GM12878 (cell line): ENCODE data around the gene PHYKPL. TPM values are rescaled to one million over a fixed set of nuclear protein-coding genes. Genes with fewer than 3 reads are reported as not detected.

Experiments
- ATAC-seq: fragments of 200-7000 bp; cut with Tn5 transposase; 3 replicates; pipeline ENCODE4 v1.9.1; 2020; ENCODE audit warnings: mild to moderate bottlenecking, moderate library complexity
- BruUV-seq: library from RNA; stranded (reverse); fragments of 400-500 nt; replicated peaks from 2 replicates; lab custom pipeline; 2021; lab: Mats Ljungman, UMichigan
- CTCF ChIA-PET: fragments of 300-600 bp; sonication (Branson Sonifier 250); formaldehyde crosslinking; extraction: SDS; loops from one replicate; lab custom pipeline; 2021; ENCODE audit warnings: inconsistent platforms; lab: Yijun Ruan, JAX
- POLR2A ChIA-PET: fragments of 350-600 bp; formaldehyde crosslinking; extraction: SDS; loops from one replicate; lab custom pipeline; 2021; ENCODE audit warnings: inconsistent platforms; lab: Charles Lee
- RAD21 ChIA-PET: fragments of 300-600 bp; sonication (Branson Sonifier 250); formaldehyde crosslinking; loops from one replicate; lab custom pipeline; 2023; ENCODE audit warnings: antibody characterized with exemption; ENCODE audit not compliant: unreplicated experiment; lab: Charles Lee
- SMC1A ChIA-PET: fragments of 300-600 bp; sonication (Branson Sonifier 250); formaldehyde crosslinking; loops from one replicate; lab custom pipeline; 2023; ENCODE audit not compliant: unreplicated experiment, uncharacterized antibody; lab: Charles Lee
- DNase-seq: peaks from one replicate; pipeline ENCODE4 v3.0.0-alpha.2; 2011; ENCODE audit warnings: low read depth, low spot score
- FAIRE-seq: peaks from 3 replicates; lab custom pipeline; 2011; peaks lifted over from hg19 to GRCh38; lab: Jason Lieb, UNC
- H2AFZ ChIP-seq: 2 replicates; pipeline ENCODE4 v1.6.0; 2011; ENCODE audit warnings: low read depth, low read length, control low read depth; ENCODE audit not compliant: control insufficient read depth
- H3K27ac ChIP-seq: 2 replicates; pipeline ENCODE4 v1.5.1; 2011; ENCODE audit warnings: control low read depth; ENCODE audit not compliant: control insufficient read depth, insufficient read depth
- H3K27me3 ChIP-seq, 2 experiments: replicated peaks in 1 of 2; 2 replicates each; pipeline versions ENCODE4 v1.6.0 to v1.6.1; 2011; ENCODE audit warnings: low read length in 1 of 2; ENCODE audit not compliant: control insufficient read depth in 2 of 2, insufficient read depth in 2 of 2
- H3K36me3 ChIP-seq, 2 experiments: 2 replicates each; pipeline ENCODE4 v1.5.1; 2011; ENCODE audit warnings: low read length in 1 of 2; ENCODE audit not compliant: control insufficient read depth in 2 of 2, insufficient read depth in 2 of 2
- H3K4me1 ChIP-seq: 2 replicates; pipeline ENCODE4 v1.6.1; 2011; ENCODE audit warnings: mild to moderate bottlenecking, low read length, moderate library complexity, mixed read lengths; ENCODE audit not compliant: control insufficient read depth, insufficient read depth
- H3K4me2 ChIP-seq: 2 replicates; pipeline ENCODE4 v1.6.0; 2011; ENCODE audit warnings: control low read depth; ENCODE audit not compliant: control insufficient read depth, insufficient read depth
- H3K4me3 ChIP-seq: fragments of 200-600 bp; sonication (generic); 2 replicates; pipeline ENCODE4 v1.5.1; 2016
- H3K79me2 ChIP-seq: 2 replicates; pipeline ENCODE4 v1.6.0; 2011; ENCODE audit warnings: low read length; ENCODE audit not compliant: control insufficient read depth, insufficient read depth
- H3K9ac ChIP-seq: 2 replicates; pipeline ENCODE4 v1.8.0; 2011; ENCODE audit warnings: low read length, control low read depth, mixed read lengths; ENCODE audit not compliant: control insufficient read depth, insufficient read depth
- H3K9me3 ChIP-seq: replicated peaks from 3 replicates; pipeline ENCODE4 v1.5.1; 2011; ENCODE audit warnings: mild to moderate bottlenecking, low read length; ENCODE audit not compliant: control insufficient read depth, insufficient read depth
- H4K20me1 ChIP-seq: 2 replicates; pipeline ENCODE4 v1.6.0; 2011; ENCODE audit not compliant: control insufficient read depth, insufficient read depth
- ATF7 ChIP-seq: fragments of 450-650 bp; IDR thresholded peaks from 2 replicates; pipeline ENCODE4 v1.6.1; 2016; ENCODE audit warnings: low read depth, mild to moderate bottlenecking
- CBX3 ChIP-seq: fragments of 200-600 bp; sonication (generic); IDR thresholded peaks from 2 replicates; pipeline ENCODE4 v1.6.1; 2016; ENCODE audit warnings: low read depth, borderline replicate concordance
- EGR1 ChIP-seq, 2 experiments: IDR thresholded peaks; 1 replicate in 1 of 2; 2 replicates in 1 of 2; pipeline ENCODE4 v1.6.1; 2011 to 2012; ENCODE audit warnings: low read depth in 2 of 2, low read length in 2 of 2, borderline replicate concordance in 1 of 2, mild to moderate bottlenecking in 1 of 2, moderate library complexity in 1 of 2
- EP300 ChIP-seq, 2 experiments: fragments of 150-350 bp in 1 of 2; IDR thresholded peaks; 2 replicates each; pipeline ENCODE4 v1.6.1; 2011 to 2012; ENCODE audit warnings: low read depth in 2 of 2, low read length in 2 of 2, borderline replicate concordance in 1 of 2, improper control_type of control experiment in 1 of 2, inconsistent platforms in 1 of 2; ENCODE audit not compliant: control insufficient read depth in 1 of 2
- KAT2A ChIP-seq: conservative IDR thresholded peaks from 2 replicates; pipeline ENCODE4 v1.6.1; 2011; ENCODE audit warnings: low read depth, low read length; ENCODE audit not compliant: control insufficient read depth
- MEF2A ChIP-seq: IDR thresholded peaks from 2 replicates; pipeline ENCODE4 v1.6.1; 2011; ENCODE audit warnings: low read depth, mild to moderate bottlenecking, low read length, moderate library complexity; ENCODE audit not compliant: insufficient read depth
- NR2C1 ChIP-seq: fragments of 450-650 bp; IDR thresholded peaks from 2 replicates; pipeline ENCODE4 v1.6.1; 2017; ENCODE audit warnings: antibody characterized with exemption, mild to moderate bottlenecking, moderate library complexity
- PAX8 ChIP-seq: fragments of 450-650 bp; IDR thresholded peaks from 2 replicates; pipeline ENCODE4 v1.6.1; 2017; ENCODE audit warnings: mild to moderate bottlenecking, moderate library complexity
- SMC3 ChIP-seq: IDR thresholded peaks from 2 replicates; pipeline ENCODE4 v1.6.1; 2011; ENCODE audit warnings: low read length, improper control_type of control experiment, borderline replicate concordance
- TBL1XR1 ChIP-seq: IDR thresholded peaks from 2 replicates; pipeline ENCODE4 v1.6.1; 2012; ENCODE audit warnings: low read depth, low read length, improper control_type of control experiment
- ZNF274 ChIP-seq: IDR thresholded peaks from one replicate; pipeline ENCODE4 v1.8.0; 2011; ENCODE audit not compliant: insufficient read length, insufficient read depth
- WGBS: methylation state at CpG from one replicate; pipeline ENCODE4 v1.1.6; 2016; ENCODE audit warnings: low lambda C conversion rate; ENCODE audit not compliant: insufficient replicate concordance, insufficient coverage; ENCODE audit errors: missing lambda C conversion rate; 5-methylcytosine and 5-hydroxymethylcytosine counted together
- in situ Hi-C: fragments of 300-500 bp; cut with MboI; formaldehyde crosslinking; loops from 9 replicates; pipeline ENCODE4 v1.14.3; 2018; ENCODE audit warnings: mixed read lengths
- intact Hi-C: fragments of 100-400 bp; cut with micrococcal nuclease; formaldehyde crosslinking; loops from one replicate; pipeline ENCODE4 v1.14.2; 2022; ENCODE audit not compliant: unreplicated experiment
- polyA plus RNA-seq, 11 experiments: library from polyadenylated mRNA; depleted of rRNA in 4 of 11; unstranded in 6 of 11; stranded (reverse) in 5 of 11; fragments of >200 nt; fragmentation: Nextera tagmentation in 4 of 11; fragmentation: Illumina TruSeq in 1 of 11; extraction: Ambion mirVana in 4 of 11; extraction: Trizol in 1 of 11; gene quantifications; 1 replicate in 1 of 11; 2 replicates in 10 of 11; pipeline versions ENCODE4 v1.2.1 to v1.2.3, GENCODE V29; 2011 to 2016; ENCODE audit warnings: inconsistent platforms in 2 of 11, missing spikeins in 2 of 11, low read depth in 1 of 11
- total RNA-seq, 4 experiments: library from RNA; depleted of rRNA in 3 of 4; stranded (reverse); fragments of >200 nt in 3 of 4; fragmentation: Illumina TruSeq in 1 of 4; extraction: Trizol in 1 of 4; gene quantifications; 2 replicates each; pipeline versions ENCODE4 v1.2.1 to v1.2.3, GENCODE V29; 2013 to 2021

The PHYKPL gene
- total and polyA plus RNA-seq, 10 of the 15 experiments (the other 5 are each of a cell fraction or from before 2014, with no cell fraction given) = 4.5 to 53.9 (median 25.6) TPM

DNA sequence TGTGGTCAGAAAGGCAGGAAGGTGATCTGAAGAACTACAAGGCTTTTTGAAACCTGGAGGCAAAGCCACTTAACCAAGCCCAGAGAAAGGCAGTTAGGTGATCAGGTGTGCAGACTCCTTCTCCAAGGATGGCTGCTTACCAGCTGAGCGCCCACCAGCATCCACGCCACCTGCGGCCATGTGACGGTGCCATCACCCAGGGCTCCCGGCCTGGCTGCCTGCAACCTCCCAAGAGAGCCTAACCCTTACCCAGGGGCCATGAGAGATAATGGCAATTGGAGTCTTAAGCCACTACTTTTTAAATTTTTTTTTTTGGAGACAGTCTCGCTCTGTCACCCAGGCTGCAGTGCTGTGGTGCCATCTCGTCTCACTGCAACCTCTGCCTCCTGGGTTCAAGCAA, 33.1 kb upstream of the PHYKPL start (continued):
- no peak for TF ChIP-seq EGR1 (IDR thresholded peaks at IDR 0.05; ENCODE audit: borderline replicate concordance in 1 of 2, low read depth in 2 of 2, low read length in 2 of 2)

GRCh38 chr5:178264044-178264443, 31.4 kb upstream of the PHYKPL start:
- Histone ChIP-seq H3K4me2 (no peak overlapping the region), H3K4me3 (no peak overlapping the region), H3K9ac (no peak overlapping the region), H4K20me1 (no peaks in the 10 kb centered on the region), H3K27me3 (no peaks in the 10 kb centered on the region; a peak in 2 of 4 replicates), H3K9me3 (no peaks in the 10 kb centered on the region), H2AFZ (no peak overlapping the region), H3K4me1 (no peaks in the 10 kb centered on the region), H3K27ac (no peak overlapping the region), H3K79me2 (no peaks in the 10 kb centered on the region), H3K36me3 (no peaks in the 10 kb centered on the region)
- no peak for FAIRE-seq
- intact Hi-C loops = no loop called here
- ATAC-seq = no peak
- POLR2A ChIA-PET = no interaction called here
- TF ChIP-seq CBX3 (no peak), KAT2A (no peak), EP300 (IDR thresholded peaks at IDR 0.05; ENCODE audit: borderline replicate concordance in 1 of 2, control insufficient read depth in 1 of 2, low read depth in 2 of 2, low read length in 2 of 2) (no peak), TBL1XR1 (no peak), ZNF274 (no peak), ATF7 (no peak), SMC3 (no peak), NR2C1 (no peak), PAX8 (no peak), MEF2A (no peak)
- CTCF ChIA-PET = no interaction called here
- 45% methylated on average over 4 of the region's 4 CpGs for WGBS
- BruUV-seq = no TSS peak
- DNase-seq = no peak
- RAD21 ChIA-PET = no interaction called here
- in situ Hi-C loops = no loop called here
- SMC1A ChIA-PET = no interaction called here
